ENCODE data around the gene WDR1. TPM values are rescaled to one million over a fixed set of nuclear protein-coding genes. Genes with fewer than 3 reads are reported as not detected.

Gene WDR1
- total and polyA plus RNA-seq, 2 of the 13 experiments (the other 11 are each of a cell fraction or from before 2014, with no cell fraction given), result 106 to 198 TPM

- no peak overlapping the region for H3K9ac ChIP-seq (ENCODE audit: insufficient read depth, low read depth, low read length)
- peaks cover 45% of the 10 kb centered on the region for H3K4me1 ChIP-seq (ENCODE audit: insufficient read depth, low read length)
- POLR2A ChIA-PET, result interaction anchor here (0.7 kb wide), 1 partner anchor 40 kb away, joined by 3 read pairs; no protein-coding TSS in a partner anchor
- no TSS peak for BruUV-seq (replicated peaks)
- no peaks in the 10 kb centered on the region for H3K36me3 ChIP-seq (replicated peaks in 1 of 2; ENCODE audit: control insufficient read depth in 1 of 2, insufficient read depth in 2 of 2, low read length in 2 of 2)
- H3K9me3 ChIP-seq (ENCODE audit: low read length), result no peaks in the 10 kb centered on the region
- no peak overlapping the region for H3K4me3 ChIP-seq (replicated peaks in 1 of 3; ENCODE audit: insufficient read depth in 1 of 3, low read depth in 2 of 3, low read length in 3 of 3)
- DNase-seq (ENCODE audit: low spot score) (no peak), FAIRE-seq (no peak), ATAC-seq (no peak)
- CTCF ChIA-PET (ENCODE audit: low intra/inter-chr PET ratio, low total read pairs), result no interaction called here
- no peaks in the 10 kb centered on the region for H3K79me2 ChIP-seq (ENCODE audit: insufficient read depth, low read length)
- in situ Hi-C loops (cut with HindIII; ENCODE audit: extremely low pct_ligation_motif_present, low pct_unique_long_range_greater_than_20kb), result no loop called here
- no peaks in the 10 kb centered on the region for H4K20me1 ChIP-seq (ENCODE audit: insufficient read depth, low read length)
- intact Hi-C loops (cut with micrococcal nuclease; ENCODE audit: unreplicated experiment), result no loop called here
- no peak overlapping the region for H2AFZ ChIP-seq (ENCODE audit: low read length)
- TF ChIP-seq MTF1 (CRISPR knock-in tag; IDR thresholded peaks at IDR 0.05), result no peak
- TF ChIP-seq SOX5 (CRISPR knock-in tag; IDR thresholded peaks at IDR 0.05; ENCODE audit: borderline replicate concordance), result no peak
- TF ChIP-seq ZBED4 (CRISPR knock-in tag; IDR thresholded peaks at IDR 0.05; ENCODE audit: borderline replicate concordance), result no peak
- TF ChIP-seq XRCC5 (optimal IDR thresholded peaks at IDR 0.05; ENCODE audit: low read length), result no peak
- TF ChIP-seq ZFP82 (CRISPR knock-in tag; IDR thresholded peaks at IDR 0.05; ENCODE audit: borderline replicate concordance), result no peak
- TF ChIP-seq ONECUT2 (CRISPR knock-in tag; IDR thresholded peaks at IDR 0.05), result no peak
- no peak for TF ChIP-seq DZIP1 (CRISPR knock-in tag; IDR thresholded peaks at IDR 0.05)
- TF ChIP-seq RNF2 (conservative IDR thresholded peaks at IDR 0.05; ENCODE audit: low read depth), result no peak
- no peak for TF ChIP-seq ARHGAP35 (CRISPR knock-in tag; IDR thresholded peaks at IDR 0.05; ENCODE audit: borderline replicate concordance)
- TF ChIP-seq MBNL3 (CRISPR knock-in tag; conservative IDR thresholded peaks at IDR 0.05), result no peak
- no peak for TF ChIP-seq HOXA7 (CRISPR knock-in tag; IDR thresholded peaks at IDR 0.05)
- no peak for TF ChIP-seq POGZ (CRISPR knock-in tag; IDR thresholded peaks at IDR 0.05)
- TF ChIP-seq TGIF2 (CRISPR knock-in tag; IDR thresholded peaks at IDR 0.05), result no peak
- no peak for TF ChIP-seq HHEX (CRISPR knock-in tag; IDR thresholded peaks at IDR 0.05)
- TF ChIP-seq NFKBIZ (CRISPR knock-in tag; IDR thresholded peaks at IDR 0.05), result no peak
- no peak overlapping the region for H3K4me2 ChIP-seq (ENCODE audit: low read depth, low read length)
- 99% methylated on average over 4 of the region's 4 CpGs for WGBS (ENCODE audit: low lambda C conversion rate)
- no peaks in the 10 kb centered on the region for H3K27me3 ChIP-seq (ENCODE audit: control insufficient read depth in 1 of 2, insufficient read depth in 2 of 2, low read length in 2 of 2)
- H3K27ac ChIP-seq (ENCODE audit: extremely low read length, insufficient read depth, low read length), result no peak overlapping the region
Observed at GRCh38 chr4:10055871-10056270, 60.7 kb downstream of the WDR1 start.
